CD4-positive, alpha-beta T cell (primary cell): ENCODE measurements around the gene PDZRN3. TPM values are rescaled to one million over a fixed set of nuclear protein-coding genes. Genes with fewer than 3 reads are reported as not detected.

Source experiments
- ATAC-seq: fragments of 200-7000 bp; cut with Tn5 transposase; one replicate; pipeline ENCODE4 v1.10.0; 2022; ENCODE audit warnings: mild to moderate bottlenecking; ENCODE audit not compliant: poor library complexity
- CTCF ChIA-PET: fragments of 350-600 bp; sonication (Branson Sonifier 250); formaldehyde crosslinking; loops from one replicate; lab custom pipeline; 2021; ENCODE audit warnings: antibody characterized with exemption, inconsistent platforms; lab: Charles Lee
- POLR2A ChIA-PET: fragments of 350-600 bp; sonication (Branson Sonifier 250); formaldehyde crosslinking; loops from one replicate; lab custom pipeline; 2021; ENCODE audit warnings: antibody characterized with exemption, inconsistent platforms; lab: Charles Lee
- DNase-seq, 14 experiments: peaks; one replicate each; pipeline ENCODE4 v3.0.0-alpha.2; 2013 to 2020; ENCODE audit warnings: mixed read lengths in 2 of 14
- H3K27ac ChIP-seq, 2 donors: one replicate each; pipeline versions ENCODE4 v1.5.1 to v1.7.0; 2013; ENCODE audit warnings: low read length in 2 of 2, low read depth in 1 of 2, mild to moderate bottlenecking in 1 of 2
- H3K27me3 ChIP-seq, 2 experiments: 1 replicate in 1 of 2; 2 replicates in 1 of 2; pipeline versions ENCODE4 v1.6.1 to v1.7.0; 2013; ENCODE audit warnings: low read length in 2 of 2, control low read depth in 1 of 2, mild to moderate bottlenecking in 1 of 2, moderate library complexity in 1 of 2; ENCODE audit not compliant: insufficient read depth in 2 of 2, control insufficient read depth in 1 of 2
- H3K36me3 ChIP-seq: one replicate; pipeline ENCODE4 v1.6.1; 2013; ENCODE audit warnings: low read length, control low read depth; ENCODE audit not compliant: insufficient read depth
- H3K4me1 ChIP-seq: one replicate; pipeline ENCODE4 v1.6.1; 2013; ENCODE audit warnings: low read length, control low read depth; ENCODE audit not compliant: insufficient read depth
- H3K4me3 ChIP-seq: one replicate; pipeline ENCODE4 v1.5.1; 2013; ENCODE audit warnings: mild to moderate bottlenecking, low read length, moderate library complexity
- H3K9me3 ChIP-seq, 2 experiments: 1 replicate in 1 of 2; 2 replicates in 1 of 2; pipeline versions ENCODE4 v1.6.1 to v1.7.0; 2013; ENCODE audit warnings: low read length in 2 of 2, mild to moderate bottlenecking in 2 of 2, control low read depth in 1 of 2, moderate library complexity in 1 of 2; ENCODE audit not compliant: control insufficient read depth in 1 of 2, insufficient read depth in 1 of 2
- H3K27ac Mint-ChIP-seq: one replicate; pipeline ENCODE4 v1.8.0; 2020; ENCODE audit warnings: mixed read lengths
- H3K27me3 Mint-ChIP-seq: one replicate; pipeline ENCODE4 v1.8.0; 2021; ENCODE audit warnings: mixed read lengths
- H3K36me3 Mint-ChIP-seq: one replicate; pipeline ENCODE4 v1.8.0; 2021; ENCODE audit warnings: low read depth, mixed read lengths
- H3K4me1 Mint-ChIP-seq: one replicate; pipeline ENCODE4 v1.8.0; 2021; ENCODE audit warnings: low read depth, mixed read lengths
- H3K4me3 Mint-ChIP-seq: one replicate; pipeline ENCODE4 v1.8.0; 2020; ENCODE audit warnings: mild to moderate bottlenecking, mixed read lengths
- H3K9me3 Mint-ChIP-seq: one replicate; pipeline ENCODE4 v1.8.0; 2020; ENCODE audit warnings: mixed read lengths
- intact Hi-C, 2 experiments: fragments of 100-400 bp; cut with DNase I in 1 of 2; cut with micrococcal nuclease in 1 of 2; formaldehyde crosslinking; loops; one replicate each; pipeline versions ENCODE4 v1.15.1 to v1.9.0; 2023 to 2025; cut with DNase I, micrococcal nuclease
- total RNA-seq, 174 experiments: library from RNA in 2 of 174; stranded (reverse) in 2 of 174; gene quantifications; one replicate each; pipeline ENCODE4 v1.2.3 and lab custom pipeline; 2021 to 2026
- TF ChIP-seq, protein P1 (sequence below): fragments of 200-600 bp; IDR thresholded peaks from one replicate; pipeline ENCODE4 v1.8.0; 2022; ENCODE audit warnings: antibody characterized with exemption, mild to moderate bottlenecking

Gene PDZRN3
- total RNA-seq, 2 experiments from 2014 or later: not detected

DNA sequence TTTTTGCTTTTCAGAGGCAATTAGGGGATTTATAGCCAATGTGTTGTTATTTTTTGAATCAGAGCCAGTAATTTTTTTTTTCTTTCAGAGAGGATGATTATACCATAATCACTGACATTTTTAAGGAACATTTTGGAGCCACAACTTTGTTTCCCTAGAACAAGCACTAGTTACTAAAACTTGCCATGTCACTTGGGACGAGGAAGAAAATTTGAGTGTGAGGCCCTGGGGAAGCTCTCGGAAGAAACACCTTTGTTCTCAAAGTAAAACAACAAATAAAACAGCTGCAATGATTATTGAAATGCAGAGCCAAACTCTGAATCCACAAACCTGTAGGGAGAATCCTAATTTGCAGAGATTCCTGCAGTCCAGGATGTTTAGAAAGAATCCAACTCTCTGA lies 69.7 kb downstream of the PDZRN3 start:
- Histone ChIP-seq H3K9me3 (no peaks in the 10 kb centered on the region), H3K36me3 (no peaks in the 10 kb centered on the region), H3K27me3 (no peaks in the 10 kb centered on the region), H3K4me3 (no peak overlapping the region), H3K4me1 (no peaks in the 10 kb centered on the region), H3K27ac (no peak overlapping the region)
- intact Hi-C loops: no loop called here
- Mint-ChIP-seq H3K27ac (no peak overlapping the region), H3K9me3 (no peaks in the 10 kb centered on the region), H3K36me3 (no peaks in the 10 kb centered on the region), H3K4me3 (no peak overlapping the region), H3K4me1 (no peaks in the 10 kb centered on the region), H3K27me3 (peaks cover 7% of the 10 kb centered on the region)
- POLR2A ChIA-PET: no interaction called here
- TF ChIP-seq, protein P1, sequence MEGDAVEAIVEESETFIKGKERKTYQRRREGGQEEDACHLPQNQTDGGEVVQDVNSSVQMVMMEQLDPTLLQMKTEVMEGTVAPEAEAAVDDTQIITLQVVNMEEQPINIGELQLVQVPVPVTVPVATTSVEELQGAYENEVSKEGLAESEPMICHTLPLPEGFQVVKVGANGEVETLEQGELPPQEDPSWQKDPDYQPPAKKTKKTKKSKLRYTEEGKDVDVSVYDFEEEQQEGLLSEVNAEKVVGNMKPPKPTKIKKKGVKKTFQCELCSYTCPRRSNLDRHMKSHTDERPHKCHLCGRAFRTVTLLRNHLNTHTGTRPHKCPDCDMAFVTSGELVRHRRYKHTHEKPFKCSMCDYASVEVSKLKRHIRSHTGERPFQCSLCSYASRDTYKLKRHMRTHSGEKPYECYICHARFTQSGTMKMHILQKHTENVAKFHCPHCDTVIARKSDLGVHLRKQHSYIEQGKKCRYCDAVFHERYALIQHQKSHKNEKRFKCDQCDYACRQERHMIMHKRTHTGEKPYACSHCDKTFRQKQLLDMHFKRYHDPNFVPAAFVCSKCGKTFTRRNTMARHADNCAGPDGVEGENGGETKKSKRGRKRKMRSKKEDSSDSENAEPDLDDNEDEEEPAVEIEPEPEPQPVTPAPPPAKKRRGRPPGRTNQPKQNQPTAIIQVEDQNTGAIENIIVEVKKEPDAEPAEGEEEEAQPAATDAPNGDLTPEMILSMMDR: no peak
- CTCF ChIA-PET: no interaction called here
- ATAC-seq (no peak), DNase-seq (no peak)

DNA sequence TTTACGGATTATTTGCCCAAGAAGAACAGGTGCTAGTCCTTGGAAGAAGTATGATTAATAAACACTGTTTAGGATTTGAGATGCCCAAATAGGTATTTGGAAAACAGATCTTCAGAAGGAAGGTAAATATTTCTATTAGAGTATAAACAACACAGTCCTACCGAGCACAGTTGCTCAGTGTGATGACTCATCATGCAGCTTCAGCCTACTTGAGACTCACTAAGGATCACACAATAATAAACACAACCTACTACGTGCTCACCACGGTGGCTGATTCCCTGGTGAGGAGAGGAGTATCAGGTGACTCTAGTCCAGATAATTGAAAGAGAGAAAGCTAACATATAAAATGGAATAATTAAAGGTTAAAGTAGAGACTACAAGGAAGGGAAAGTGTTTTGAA lies 72.0 kb downstream of the PDZRN3 start:
- Histone ChIP-seq H3K4me3 (no peak overlapping the region), H3K36me3 (no peaks in the 10 kb centered on the region), H3K9me3 (no peaks in the 10 kb centered on the region), H3K4me1 (no peaks in the 10 kb centered on the region), H3K27me3 (no peaks in the 10 kb centered on the region), H3K27ac (no peak overlapping the region)
- no peaks in the 10 kb centered on the region for H3K4me1 Mint-ChIP-seq
- H3K9me3 Mint-ChIP-seq: no peaks in the 10 kb centered on the region
- TF ChIP-seq, protein P1: no peak
- DNase-seq: no peak
- no peak overlapping the region for H3K27ac Mint-ChIP-seq
- ChIA-PET CTCF (no interaction called here), POLR2A (no interaction called here)
- no peak for ATAC-seq
- intact Hi-C loops: no loop called here
- H3K36me3 Mint-ChIP-seq: no peaks in the 10 kb centered on the region
- peaks cover 7% of the 10 kb centered on the region for H3K27me3 Mint-ChIP-seq
- no peak overlapping the region for H3K4me3 Mint-ChIP-seq

DNA sequence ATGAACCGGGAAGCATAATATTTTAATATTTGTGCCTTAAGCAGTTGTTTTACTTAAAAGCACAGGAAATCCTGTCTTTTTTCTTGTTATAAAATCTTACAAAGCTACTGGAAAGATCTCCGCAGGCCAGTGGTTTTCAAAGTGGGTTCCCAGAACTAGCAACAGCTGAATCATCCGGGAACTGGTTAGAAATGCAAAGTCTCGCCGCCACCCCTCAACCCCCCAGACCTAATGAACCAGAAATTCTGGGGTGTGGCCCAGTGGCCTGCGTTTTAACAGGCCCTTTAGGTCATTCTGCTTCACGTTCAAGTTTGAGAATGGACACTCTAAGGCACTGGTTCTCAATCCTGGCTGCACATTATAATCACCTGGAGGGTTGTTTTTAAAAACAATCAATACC lies 74.7 kb downstream of the PDZRN3 start:
- Mint-ChIP-seq H3K27ac (no peak overlapping the region), H3K36me3 (no peaks in the 10 kb centered on the region), H3K4me3 (no peak overlapping the region), H3K9me3 (no peaks in the 10 kb centered on the region), H3K27me3 (peaks cover 7% of the 10 kb centered on the region), H3K4me1 (no peaks in the 10 kb centered on the region)
- CTCF ChIA-PET: no interaction called here
- Histone ChIP-seq H3K4me3 (no peak overlapping the region), H3K27me3 (no peaks in the 10 kb centered on the region), H3K36me3 (no peaks in the 10 kb centered on the region), H3K4me1 (no peaks in the 10 kb centered on the region), H3K9me3 (no peaks in the 10 kb centered on the region), H3K27ac (no peak overlapping the region)
- ATAC-seq (no peak), DNase-seq (no peak)
- intact Hi-C loops: no loop called here
- TF ChIP-seq, protein P1: no peak
- POLR2A ChIA-PET: no interaction called here
